PFSK-1 (cell line): ENCODE results near the gene MIGA1.

ENCODE experiments used
- FOXP2 ChIP-seq: optimal IDR thresholded peaks from 2 replicates; pipeline ENCODE3; 2011; ENCODE audit warnings: borderline replicate concordance, control low read depth, inconsistent platforms; ENCODE audit not compliant: insufficient read depth; ENCODE audit errors: extremely low read length, extremely low read depth
- POLR2AphosphoS5 ChIP-seq: IDR thresholded peaks from 2 replicates; pipeline ENCODE4 v1.6.1; 2012; ENCODE audit warnings: low read depth, mild to moderate bottlenecking, control low read depth, low read length, moderate library complexity
- SIN3A ChIP-seq: IDR thresholded peaks from 2 replicates; pipeline ENCODE4 v1.6.1; 2012; ENCODE audit warnings: mild to moderate bottlenecking, low read length, moderate library complexity, borderline replicate concordance; ENCODE audit not compliant: insufficient read depth
- TAF1 ChIP-seq: IDR thresholded peaks from 2 replicates; pipeline ENCODE4 v1.6.1; 2012; ENCODE audit warnings: low read length, control low read depth, borderline replicate concordance; ENCODE audit not compliant: insufficient read depth
- TF ChIP-seq, protein P1 (sequence below), 2 experiments: IDR thresholded peaks; 2 replicates each; pipeline versions ENCODE4 v1.6.1 to v1.8.0; 2011 to 2012; ENCODE audit warnings: low read depth in 2 of 2, low read length in 2 of 2, control low read depth in 1 of 2, inconsistent platforms in 1 of 2, mild to moderate bottlenecking in 1 of 2, moderate library complexity in 1 of 2; ENCODE audit not compliant: insufficient read depth in 1 of 2

Gene MIGA1

GRCh38 chr1:77829851-77830250, 50.4 kb downstream of the MIGA1 start:
- TF ChIP-seq TAF1 (no peak), FOXP2 (no peak), SIN3A (no peak), POLR2AphosphoS5 (no peak)
- TF ChIP-seq, protein P1, sequence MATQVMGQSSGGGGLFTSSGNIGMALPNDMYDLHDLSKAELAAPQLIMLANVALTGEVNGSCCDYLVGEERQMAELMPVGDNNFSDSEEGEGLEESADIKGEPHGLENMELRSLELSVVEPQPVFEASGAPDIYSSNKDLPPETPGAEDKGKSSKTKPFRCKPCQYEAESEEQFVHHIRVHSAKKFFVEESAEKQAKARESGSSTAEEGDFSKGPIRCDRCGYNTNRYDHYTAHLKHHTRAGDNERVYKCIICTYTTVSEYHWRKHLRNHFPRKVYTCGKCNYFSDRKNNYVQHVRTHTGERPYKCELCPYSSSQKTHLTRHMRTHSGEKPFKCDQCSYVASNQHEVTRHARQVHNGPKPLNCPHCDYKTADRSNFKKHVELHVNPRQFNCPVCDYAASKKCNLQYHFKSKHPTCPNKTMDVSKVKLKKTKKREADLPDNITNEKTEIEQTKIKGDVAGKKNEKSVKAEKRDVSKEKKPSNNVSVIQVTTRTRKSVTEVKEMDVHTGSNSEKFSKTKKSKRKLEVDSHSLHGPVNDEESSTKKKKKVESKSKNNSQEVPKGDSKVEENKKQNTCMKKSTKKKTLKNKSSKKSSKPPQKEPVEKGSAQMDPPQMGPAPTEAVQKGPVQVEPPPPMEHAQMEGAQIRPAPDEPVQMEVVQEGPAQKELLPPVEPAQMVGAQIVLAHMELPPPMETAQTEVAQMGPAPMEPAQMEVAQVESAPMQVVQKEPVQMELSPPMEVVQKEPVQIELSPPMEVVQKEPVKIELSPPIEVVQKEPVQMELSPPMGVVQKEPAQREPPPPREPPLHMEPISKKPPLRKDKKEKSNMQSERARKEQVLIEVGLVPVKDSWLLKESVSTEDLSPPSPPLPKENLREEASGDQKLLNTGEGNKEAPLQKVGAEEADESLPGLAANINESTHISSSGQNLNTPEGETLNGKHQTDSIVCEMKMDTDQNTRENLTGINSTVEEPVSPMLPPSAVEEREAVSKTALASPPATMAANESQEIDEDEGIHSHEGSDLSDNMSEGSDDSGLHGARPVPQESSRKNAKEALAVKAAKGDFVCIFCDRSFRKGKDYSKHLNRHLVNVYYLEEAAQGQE (IDR thresholded peaks at IDR 0.05; ENCODE audit: insufficient read depth in 1 of 2, low read depth in 2 of 2, low read length in 2 of 2) = no peak

GRCh38 chr1:77830946-77831345, 51.5 kb downstream of the MIGA1 start:
- TF ChIP-seq SIN3A (no peak), TAF1 (no peak), FOXP2 (no peak), POLR2AphosphoS5 (no peak)
- TF ChIP-seq, protein P1 (IDR thresholded peaks at IDR 0.05; ENCODE audit: insufficient read depth in 1 of 2, low read depth in 2 of 2, low read length in 2 of 2) = no peak

- TF ChIP-seq TAF1 = no peak
- no peak for TF ChIP-seq FOXP2
- no peak for TF ChIP-seq SIN3A
- TF ChIP-seq POLR2AphosphoS5 = no peak
- TF ChIP-seq, protein P1 (IDR thresholded peaks at IDR 0.05; ENCODE audit: insufficient read depth in 1 of 2, low read depth in 2 of 2, low read length in 2 of 2) = no peak
Measured at GRCh38 chr1:77831566-77831965, 52.1 kb downstream of the MIGA1 start.

DNA sequence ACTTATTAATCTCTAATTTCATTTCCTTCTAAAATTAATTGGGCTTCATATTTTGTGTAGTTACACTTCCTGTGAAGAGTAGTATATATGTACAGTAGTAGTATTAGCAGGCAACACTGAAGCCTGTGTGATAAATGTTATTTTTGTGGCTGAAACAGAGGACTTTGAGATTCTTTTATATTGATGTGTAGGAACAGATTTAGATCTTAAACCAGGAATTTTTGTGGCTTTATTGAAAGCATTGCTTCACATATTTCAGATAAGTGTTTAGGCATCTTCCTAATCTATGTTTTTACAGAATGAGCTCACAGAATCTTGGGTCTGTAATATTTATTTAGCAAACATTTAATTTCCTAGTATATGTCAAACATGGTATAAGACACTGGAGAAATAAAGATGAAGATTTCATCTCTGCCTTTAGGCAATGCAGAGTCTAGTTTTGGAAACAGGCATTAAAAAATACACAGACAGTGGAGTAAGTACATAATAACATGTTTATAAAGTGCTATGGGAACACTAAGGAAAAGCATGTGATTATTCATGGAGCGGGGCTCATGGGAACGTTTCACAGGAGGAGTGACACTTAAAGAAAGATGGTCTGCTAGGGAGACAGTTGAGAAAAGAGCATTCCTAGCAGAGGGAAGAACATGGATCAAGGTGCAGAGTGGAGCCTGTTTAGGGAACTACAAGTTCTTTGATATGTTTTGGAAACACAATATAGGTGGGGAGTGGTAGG, 52.7 kb downstream of the MIGA1 start:
- no peak for TF ChIP-seq TAF1
- TF ChIP-seq FOXP2 = no peak
- TF ChIP-seq POLR2AphosphoS5 = no peak
- TF ChIP-seq, protein P1 (IDR thresholded peaks at IDR 0.05; ENCODE audit: insufficient read depth in 1 of 2, low read depth in 2 of 2, low read length in 2 of 2) = no peak
- TF ChIP-seq SIN3A = no peak

- no peak for TF ChIP-seq POLR2AphosphoS5
- no peak for TF ChIP-seq TAF1
- TF ChIP-seq, protein P1 (IDR thresholded peaks at IDR 0.05; ENCODE audit: insufficient read depth in 1 of 2, low read depth in 2 of 2, low read length in 2 of 2) = no peak
- TF ChIP-seq SIN3A = no peak
- TF ChIP-seq FOXP2 = no peak
Measured at GRCh38 chr1:77832901-77833300, 53.5 kb downstream of the MIGA1 start.
